GM12878 (cell line): ENCODE results near the gene PPOX. TPM values are rescaled to one million over a fixed set of nuclear protein-coding genes. Genes with fewer than 3 reads are reported as not detected.

Experiments
- ASH2L ChIP-seq: fragments of 300-600, 200-600 bp; sonication (generic); IDR thresholded peaks from 2 replicates; pipeline ENCODE4 v1.6.1; 2017; ENCODE audit warnings: low read depth, mild to moderate bottlenecking, borderline replicate concordance
- ATF7 ChIP-seq: fragments of 450-650 bp; IDR thresholded peaks from 2 replicates; pipeline ENCODE4 v1.6.1; 2016; ENCODE audit warnings: low read depth, mild to moderate bottlenecking
- BHLHE40 ChIP-seq, 2 experiments: fragments of 450-650 bp in 1 of 2; IDR thresholded peaks; 2 replicates each; pipeline ENCODE4 v1.6.1; 2011 to 2017; ENCODE audit warnings: low read depth in 2 of 2, borderline replicate concordance in 1 of 2, improper control_type of control experiment in 1 of 2, low read length in 1 of 2, mild to moderate bottlenecking in 1 of 2
- CBX3 ChIP-seq: fragments of 200-600 bp; sonication (generic); IDR thresholded peaks from 2 replicates; pipeline ENCODE4 v1.6.1; 2016; ENCODE audit warnings: low read depth, borderline replicate concordance
- CBX5 ChIP-seq: sonication (generic); IDR thresholded peaks from 2 replicates; pipeline ENCODE4 v1.6.1; 2016; ENCODE audit warnings: low read depth, moderate library complexity, mild to moderate bottlenecking, inconsistent platforms
- CEBPZ ChIP-seq: fragments of 150-350 bp; IDR thresholded peaks from 2 replicates; pipeline ENCODE4 v1.6.1; 2016; ENCODE audit warnings: low read depth, low read length
- CHD1 ChIP-seq: IDR thresholded peaks from 2 replicates; pipeline ENCODE4 v1.6.1; 2012; ENCODE audit warnings: low read depth, low read length, improper control_type of control experiment
- DPF2 ChIP-seq: fragments of 450-650 bp; IDR thresholded peaks from 2 replicates; pipeline ENCODE4 v1.6.1; 2017; ENCODE audit warnings: mild to moderate bottlenecking
- ESRRA ChIP-seq: IDR thresholded peaks from 2 replicates; pipeline ENCODE4 v1.6.1; 2012; ENCODE audit warnings: mild to moderate bottlenecking, low read length, improper control_type of control experiment
- GATAD2B ChIP-seq: fragments of 450-650 bp; conservative IDR thresholded peaks from 2 replicates; pipeline ENCODE4 v1.6.1; 2017; ENCODE audit warnings: low read depth, mild to moderate bottlenecking, moderate library complexity
- HDAC2 ChIP-seq: fragments of 200-600 bp; sonication (generic); IDR thresholded peaks from 2 replicates; pipeline ENCODE4 v1.6.1; 2017
- HSF1 ChIP-seq: fragments of 150-350 bp; IDR thresholded peaks from 2 replicates; pipeline ENCODE4 v1.6.1; 2014; ENCODE audit warnings: mild to moderate bottlenecking, low read depth, low read length
- IKZF1 ChIP-seq: fragments of 450-650 bp; conservative IDR thresholded peaks from 2 replicates; pipeline ENCODE4 v1.6.1; 2017; ENCODE audit warnings: antibody characterized with exemption, mild to moderate bottlenecking
- MTA2 ChIP-seq: fragments of 450-650 bp; IDR thresholded peaks from 2 replicates; pipeline ENCODE4 v1.6.1; 2016; ENCODE audit warnings: low read depth, mild to moderate bottlenecking, moderate library complexity
- NBN ChIP-seq: fragments of 450-650 bp; IDR thresholded peaks from 2 replicates; pipeline ENCODE4 v1.6.1; 2016
- NFIC ChIP-seq: IDR thresholded peaks from 2 replicates; pipeline ENCODE4 v1.6.1; 2012; ENCODE audit warnings: low read depth, mild to moderate bottlenecking, inconsistent platforms, low read length, moderate library complexity
- NFYA ChIP-seq: IDR thresholded peaks from 2 replicates; pipeline ENCODE4 v1.6.1; 2011; ENCODE audit warnings: low read depth, mild to moderate bottlenecking, low read length, improper control_type of control experiment, borderline replicate concordance
- NFYB ChIP-seq: IDR thresholded peaks from 2 replicates; pipeline ENCODE4 v1.6.1; 2011; ENCODE audit warnings: low read depth, mild to moderate bottlenecking, low read length, improper control_type of control experiment, moderate library complexity; ENCODE audit not compliant: insufficient read depth
- TCF7 ChIP-seq: IDR thresholded peaks from 2 replicates; pipeline ENCODE4 v1.6.1; 2014; ENCODE audit warnings: antibody characterized with exemption, borderline replicate concordance
- YY1 ChIP-seq: IDR thresholded peaks from 2 replicates; pipeline ENCODE4 v1.6.1; 2011; ENCODE audit warnings: low read depth, mild to moderate bottlenecking, low read length
- ZNF207 ChIP-seq: fragments of 450-650 bp; IDR thresholded peaks from 2 replicates; pipeline ENCODE4 v1.6.1; 2014; ENCODE audit warnings: antibody characterized with exemption, mild to moderate bottlenecking, borderline replicate concordance
- polyA plus RNA-seq, 11 experiments: library from polyadenylated mRNA; depleted of rRNA in 4 of 11; unstranded in 6 of 11; stranded (reverse) in 5 of 11; fragments of >200 nt; fragmentation: Nextera tagmentation in 4 of 11; fragmentation: Illumina TruSeq in 1 of 11; extraction: Ambion mirVana in 4 of 11; extraction: Trizol in 1 of 11; gene quantifications; 1 replicate in 1 of 11; 2 replicates in 10 of 11; pipeline versions ENCODE4 v1.2.1 to v1.2.3, GENCODE V29; 2011 to 2016; ENCODE audit warnings: inconsistent platforms in 2 of 11, missing spikeins in 2 of 11, low read depth in 1 of 11
- total RNA-seq, 4 experiments: library from RNA; depleted of rRNA in 3 of 4; stranded (reverse); fragments of >200 nt in 3 of 4; fragmentation: Illumina TruSeq in 1 of 4; extraction: Trizol in 1 of 4; gene quantifications; 2 replicates each; pipeline versions ENCODE4 v1.2.1 to v1.2.3, GENCODE V29; 2013 to 2021
- TF ChIP-seq, protein P1 (sequence below): fragments of 450-650 bp; IDR thresholded peaks from 2 replicates; pipeline ENCODE4 v1.6.1; 2017; ENCODE audit warnings: mild to moderate bottlenecking, moderate library complexity

The PPOX gene
- total and polyA plus RNA-seq, 10 of the 15 experiments (the other 5 are each of a cell fraction or from before 2014, with no cell fraction given) = 8.9 to 31.5 (median 20.3) TPM

DNA sequence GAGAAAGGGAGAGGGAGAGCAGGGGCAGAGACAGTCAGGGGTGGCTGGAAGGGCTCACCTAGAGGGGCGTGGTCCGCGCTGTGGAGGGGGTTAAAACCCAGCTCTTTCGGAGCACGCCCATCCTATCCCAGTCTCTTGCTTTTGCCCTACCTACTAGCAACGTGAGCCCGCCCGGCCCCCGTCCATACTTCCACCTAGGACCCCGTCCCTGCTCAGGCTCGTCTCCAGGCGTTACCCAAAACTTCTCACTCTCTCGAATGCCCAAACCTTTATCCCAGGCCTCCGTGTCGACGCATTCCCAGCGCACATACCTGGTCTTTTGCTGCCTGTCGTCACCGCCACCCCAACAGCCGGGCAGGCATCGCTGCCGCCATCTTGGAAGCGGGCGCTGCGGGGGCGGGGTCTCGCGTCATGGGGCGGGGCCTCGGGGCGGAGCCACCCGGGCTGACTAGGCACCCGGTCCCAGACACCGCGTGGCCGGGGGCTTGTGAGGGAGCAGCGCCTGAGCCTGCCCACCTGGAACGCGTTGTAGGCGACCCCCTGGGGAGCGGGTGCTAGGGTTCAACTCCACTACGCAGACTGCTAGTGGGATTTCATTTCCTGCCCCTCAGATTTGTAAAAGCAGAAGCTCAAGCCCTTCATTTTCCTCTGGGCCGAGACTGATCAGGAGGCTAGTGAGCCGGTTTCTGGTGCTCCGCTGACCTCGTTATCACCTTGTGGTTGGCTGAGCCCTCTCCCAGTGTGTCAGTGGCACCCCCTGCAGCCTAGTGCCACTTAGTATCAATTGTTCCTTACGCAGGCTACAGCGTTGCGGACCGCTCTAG, 11.1 kb downstream of the PPOX start, which contains the start of gene B4GALT3 (continued):
- no peak for TF ChIP-seq BHLHE40 (IDR thresholded peaks at IDR 0.05; ENCODE audit: borderline replicate concordance in 1 of 2, low read depth in 2 of 2, low read length in 1 of 2)
- no peak for TF ChIP-seq NFYB
- no peak for TF ChIP-seq ASH2L
- TF ChIP-seq, protein P1, sequence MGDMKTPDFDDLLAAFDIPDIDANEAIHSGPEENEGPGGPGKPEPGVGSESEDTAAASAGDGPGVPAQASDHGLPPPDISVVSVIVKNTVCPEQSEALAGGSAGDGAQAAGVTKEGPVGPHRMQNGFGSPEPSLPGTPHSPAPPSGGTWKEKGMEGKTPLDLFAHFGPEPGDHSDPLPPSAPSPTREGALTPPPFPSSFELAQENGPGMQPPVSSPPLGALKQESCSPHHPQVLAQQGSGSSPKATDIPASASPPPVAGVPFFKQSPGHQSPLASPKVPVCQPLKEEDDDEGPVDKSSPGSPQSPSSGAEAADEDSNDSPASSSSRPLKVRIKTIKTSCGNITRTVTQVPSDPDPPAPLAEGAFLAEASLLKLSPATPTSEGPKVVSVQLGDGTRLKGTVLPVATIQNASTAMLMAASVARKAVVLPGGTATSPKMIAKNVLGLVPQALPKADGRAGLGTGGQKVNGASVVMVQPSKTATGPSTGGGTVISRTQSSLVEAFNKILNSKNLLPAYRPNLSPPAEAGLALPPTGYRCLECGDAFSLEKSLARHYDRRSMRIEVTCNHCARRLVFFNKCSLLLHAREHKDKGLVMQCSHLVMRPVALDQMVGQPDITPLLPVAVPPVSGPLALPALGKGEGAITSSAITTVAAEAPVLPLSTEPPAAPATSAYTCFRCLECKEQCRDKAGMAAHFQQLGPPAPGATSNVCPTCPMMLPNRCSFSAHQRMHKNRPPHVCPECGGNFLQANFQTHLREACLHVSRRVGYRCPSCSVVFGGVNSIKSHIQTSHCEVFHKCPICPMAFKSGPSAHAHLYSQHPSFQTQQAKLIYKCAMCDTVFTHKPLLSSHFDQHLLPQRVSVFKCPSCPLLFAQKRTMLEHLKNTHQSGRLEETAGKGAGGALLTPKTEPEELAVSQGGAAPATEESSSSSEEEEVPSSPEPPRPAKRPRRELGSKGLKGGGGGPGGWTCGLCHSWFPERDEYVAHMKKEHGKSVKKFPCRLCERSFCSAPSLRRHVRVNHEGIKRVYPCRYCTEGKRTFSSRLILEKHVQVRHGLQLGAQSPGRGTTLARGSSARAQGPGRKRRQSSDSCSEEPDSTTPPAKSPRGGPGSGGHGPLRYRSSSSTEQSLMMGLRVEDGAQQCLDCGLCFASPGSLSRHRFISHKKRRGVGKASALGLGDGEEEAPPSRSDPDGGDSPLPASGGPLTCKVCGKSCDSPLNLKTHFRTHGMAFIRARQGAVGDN = peak; percentile 81
- TF ChIP-seq YY1 = peak; percentile 100
- no peak for TF ChIP-seq ESRRA
- TF ChIP-seq DPF2 = 0 out of 2 replicates have a peak, but pooled peaks have one; percentile 32
- no peak for TF ChIP-seq HDAC2
- no peak for TF ChIP-seq TCF7
- no peak for TF ChIP-seq NFIC
- no peak for TF ChIP-seq CHD1
- no peak for TF ChIP-seq GATAD2B
- TF ChIP-seq MTA2 = no peak
- no peak for TF ChIP-seq NFYA
- TF ChIP-seq CBX3 = no peak
- TF ChIP-seq HSF1 = no peak
- no peak for TF ChIP-seq CBX5
- TF ChIP-seq IKZF1 = no peak
- TF ChIP-seq CEBPZ = no peak
- TF ChIP-seq ATF7 = peak; percentile 59; the same call in 1 of the 2 replicates
- TF ChIP-seq ZNF207 = no peak; the same call in 1 of the 2 replicates
- TF ChIP-seq NBN = peak; percentile 88
